ENCODE results near the gene MLXIP. TPM values are rescaled to one million over a fixed set of nuclear protein-coding genes. Genes with fewer than 3 reads are reported as not detected.
"Not testable (repeated sequence)": the region's sequence is repeated elsewhere in the genome, so short reads cannot be mapped to it uniquely, and the experiment has no call there.

Gene MLXIP
- total RNA-seq, 1 experiment from 2014 or later, result 4.0 TPM

- H3K9me3 ChIP-seq, result no peaks in the 10 kb centered on the region
- no peak overlapping the region for H3K4me3 ChIP-seq
- no peaks in the 10 kb centered on the region for H3K27me3 ChIP-seq
- no peak for DNase-seq
- H3K36me3 ChIP-seq, result peaks cover 4% of the 10 kb centered on the region; the same call in 1 of the 2 replicates
These were observed 21.3 kb downstream of the MLXIP start for GRCh38 chr12:122099856-122100255.

GRCh38 chr12:122100568-122100967 is 22.0 kb downstream of the MLXIP start:
- Histone ChIP-seq H3K9me3 (no peaks in the 10 kb centered on the region), H3K36me3 (peaks cover 4% of the 10 kb centered on the region; the same call in 1 of the 2 replicates), H3K4me3 (no peak overlapping the region), H3K27me3 (no peaks in the 10 kb centered on the region)
- no peak for DNase-seq

DNA sequence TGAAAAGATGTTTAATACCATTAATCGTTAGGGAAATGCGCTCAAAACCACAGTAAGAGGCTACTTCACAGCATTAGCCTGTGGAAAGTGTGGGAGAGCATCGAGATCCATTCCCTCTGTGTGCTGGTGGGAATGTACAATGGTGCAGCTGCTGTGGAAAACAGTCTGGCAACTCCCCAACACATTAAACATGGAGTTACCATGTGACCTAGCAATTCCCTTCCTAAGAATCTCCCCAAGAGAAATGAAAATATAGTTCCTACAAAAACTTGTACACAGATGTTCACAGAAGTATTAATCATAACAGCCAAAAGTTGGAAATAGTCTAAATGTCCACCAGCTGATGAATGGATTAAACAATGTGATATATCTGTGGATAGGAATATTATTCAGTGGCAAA is 23.8 kb downstream of the MLXIP start:
- no peak overlapping the region for H3K4me3 ChIP-seq
- H3K36me3 ChIP-seq, result peaks cover 4% of the 10 kb centered on the region; the same call in 1 of the 2 replicates
- no peak for DNase-seq
- H3K9me3 ChIP-seq, result no peaks in the 10 kb centered on the region
- no peaks in the 10 kb centered on the region for H3K27me3 ChIP-seq

DNA sequence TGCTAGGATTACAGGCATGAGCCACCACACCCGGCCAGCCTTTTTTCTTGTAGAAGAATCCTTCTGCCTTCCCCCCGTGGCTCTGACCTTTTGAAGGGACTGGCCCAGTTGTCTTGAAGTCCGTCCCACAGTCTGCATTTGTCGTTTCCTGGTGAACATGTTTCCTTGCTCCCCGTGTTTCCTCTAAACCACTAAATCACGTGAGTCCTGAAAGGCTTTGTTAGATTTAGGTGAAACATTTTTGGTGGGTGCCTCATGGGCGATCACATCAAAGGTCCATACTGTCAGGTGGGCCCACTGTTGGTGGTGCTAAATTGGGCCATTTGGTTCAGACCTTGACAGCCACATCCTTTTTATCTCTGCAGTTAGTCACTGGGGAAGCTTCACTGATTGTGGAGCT is 26.3 kb downstream of the MLXIP start:
- Histone ChIP-seq H3K36me3 (peaks cover 6% of the 10 kb centered on the region; the same call in 1 of the 2 replicates), H3K9me3 (no peaks in the 10 kb centered on the region), H3K27me3 (no peaks in the 10 kb centered on the region), H3K4me3 (no peak overlapping the region)
- no peak for DNase-seq

DNA sequence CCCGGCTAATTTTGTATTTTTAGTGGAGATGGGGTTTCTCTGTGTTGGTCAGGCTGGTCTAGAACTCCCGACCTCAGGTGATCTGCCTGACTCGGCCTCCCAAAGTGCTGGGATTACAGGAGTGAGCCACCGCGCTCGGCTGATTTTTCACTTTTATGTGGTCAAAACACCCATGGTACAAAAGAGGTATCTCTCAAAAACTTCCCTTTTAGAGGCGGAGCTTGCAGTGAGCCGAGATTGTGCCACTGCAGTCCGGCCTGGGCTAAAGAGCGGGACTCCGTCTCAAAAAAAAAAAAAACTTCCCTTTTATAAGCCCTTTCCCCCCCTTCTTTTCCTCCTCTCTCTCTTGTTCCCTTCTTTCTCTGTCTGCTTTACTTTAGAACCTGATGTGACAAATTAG is 26.9 kb downstream of the MLXIP start:
- H3K9me3 ChIP-seq, H3K4me3 ChIP-seq, DNase-seq, H3K36me3 ChIP-seq, H3K27me3 ChIP-seq: not testable (repeated sequence)

DNA sequence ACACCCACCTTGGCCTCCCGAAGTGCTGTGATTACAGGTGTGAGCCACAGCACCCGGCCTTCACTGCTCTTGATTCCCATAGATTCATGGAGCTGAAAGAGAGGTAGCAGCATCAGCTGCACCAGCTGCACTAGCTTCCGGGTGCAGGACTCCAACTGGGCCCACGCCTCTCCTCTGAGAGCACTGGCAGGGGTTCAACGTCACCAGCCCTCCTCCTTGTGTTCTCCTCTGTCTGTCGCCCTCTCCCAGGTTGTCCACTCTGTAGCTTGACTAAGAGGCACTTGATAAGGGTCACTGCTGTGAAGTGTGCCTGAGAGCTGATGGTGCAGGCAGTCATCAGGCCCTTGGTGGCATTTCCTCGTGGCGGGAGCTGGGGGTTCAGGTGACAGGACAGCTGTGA is 28.3 kb downstream of the MLXIP start:
- peaks cover 6% of the 10 kb centered on the region; the same call in 1 of the 2 replicates for H3K36me3 ChIP-seq
- no peaks in the 10 kb centered on the region for H3K9me3 ChIP-seq
- H3K4me3 ChIP-seq, result no peak overlapping the region
- no peak for DNase-seq
- H3K27me3 ChIP-seq, result no peaks in the 10 kb centered on the region

DNA sequence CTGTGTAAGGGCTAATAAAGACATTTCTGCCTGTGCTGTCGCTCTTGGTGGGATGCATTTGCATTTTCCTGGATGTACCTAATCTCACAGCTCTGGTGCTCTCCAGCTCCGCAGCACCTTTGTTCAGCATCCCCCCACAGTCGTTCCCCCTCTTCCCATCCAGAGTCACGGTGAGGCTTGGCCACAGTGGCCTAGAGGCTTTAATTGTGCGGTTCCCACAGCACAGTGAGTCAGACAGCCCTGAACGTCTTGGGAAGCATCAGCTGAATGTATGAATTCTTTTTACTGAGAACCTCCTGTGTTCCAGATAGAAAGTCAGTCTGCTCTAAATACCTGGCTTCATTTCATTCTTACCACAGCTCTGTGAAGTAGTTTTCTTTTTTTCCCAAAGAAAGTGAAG is 28.7 kb downstream of the MLXIP start:
- no peaks in the 10 kb centered on the region for H3K27me3 ChIP-seq
- H3K36me3 ChIP-seq, result peaks cover 6% of the 10 kb centered on the region; the same call in 1 of the 2 replicates
- DNase-seq, result no peak
- no peak overlapping the region for H3K4me3 ChIP-seq
- no peaks in the 10 kb centered on the region for H3K9me3 ChIP-seq

- DNase-seq, result no peak
- Histone ChIP-seq H3K36me3 (peaks cover 2% of the 10 kb centered on the region; the same call in 1 of the 2 replicates), H3K9me3 (no peaks in the 10 kb centered on the region), H3K27me3 (no peaks in the 10 kb centered on the region), H3K4me3 (no peak overlapping the region)
These were observed 32.6 kb downstream of the MLXIP start for GRCh38 chr12:122111089-122111641.

DNA sequence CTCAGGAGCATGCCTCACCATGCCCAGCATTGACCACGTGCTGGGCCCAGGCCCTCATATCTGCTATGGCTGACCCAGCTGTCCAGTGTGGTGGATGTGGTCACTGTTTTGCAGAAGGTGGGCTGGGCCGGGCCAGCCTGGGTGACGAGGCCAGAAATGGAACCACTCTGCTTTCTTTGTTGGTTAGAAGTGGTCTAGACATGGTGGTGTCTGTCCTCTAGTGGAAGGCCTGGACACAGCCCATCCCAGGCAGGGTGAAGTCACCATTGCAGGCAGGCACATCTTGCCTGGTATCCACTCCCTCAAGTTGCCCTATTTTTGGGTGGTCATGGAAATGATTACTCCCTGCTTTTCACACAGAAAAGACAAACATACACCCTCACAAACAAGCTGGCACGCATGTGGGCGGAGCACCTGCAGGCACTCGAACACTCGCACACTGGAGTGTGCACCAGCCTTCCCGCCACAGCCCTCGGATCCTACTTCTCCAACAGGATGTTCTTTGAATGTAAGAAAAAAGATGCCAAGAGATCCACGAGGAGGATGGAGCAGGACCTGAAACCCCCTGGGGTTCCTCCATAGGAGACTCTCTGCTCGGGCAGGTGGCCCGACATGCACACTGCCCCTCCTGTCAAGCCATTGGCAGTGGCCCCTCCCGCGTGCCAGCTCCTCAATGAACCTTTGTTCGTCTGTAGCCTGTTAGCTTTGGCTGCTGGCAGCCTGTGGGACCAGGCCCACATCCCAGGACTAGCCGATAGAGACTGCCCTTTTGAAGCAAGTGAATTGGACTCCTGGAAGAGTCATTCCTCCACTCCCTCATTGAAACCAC is 38.4 kb downstream of the MLXIP start:
- no peak for DNase-seq
- H3K4me3 ChIP-seq, result no peak overlapping the region
- H3K27me3 ChIP-seq, result no peaks in the 10 kb centered on the region
- H3K36me3 ChIP-seq, result no peaks in the 10 kb centered on the region; the same call in 1 of the 2 replicates
- H3K9me3 ChIP-seq, result no peaks in the 10 kb centered on the region

DNA sequence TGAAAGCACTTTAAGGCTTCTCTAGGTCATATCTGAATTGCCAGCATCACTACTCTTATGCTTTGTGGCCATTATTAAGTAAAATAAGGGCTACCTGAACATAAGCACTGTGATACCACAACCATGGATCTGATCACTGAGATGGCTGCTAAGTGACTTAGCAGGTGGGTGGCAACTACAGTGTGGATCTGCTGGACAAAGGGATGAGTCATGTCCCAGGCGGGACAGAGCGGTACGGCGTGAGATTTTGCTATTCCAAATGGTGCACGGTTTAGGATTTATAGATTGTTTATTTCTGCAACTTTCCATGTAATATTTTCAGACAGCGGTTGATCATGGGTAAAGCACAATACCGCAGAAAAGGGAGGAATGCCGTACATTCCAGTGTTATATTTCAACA is 39.4 kb downstream of the MLXIP start:
- Histone ChIP-seq H3K4me3 (no peak overlapping the region), H3K9me3 (no peaks in the 10 kb centered on the region), H3K27me3 (no peaks in the 10 kb centered on the region), H3K36me3 (no peaks in the 10 kb centered on the region; the same call in 1 of the 2 replicates)
- no peak for DNase-seq

GRCh38 chr12:122121341-122121740 is 42.8 kb downstream of the MLXIP start:
- not testable (repeated sequence) for H3K4me3 ChIP-seq, DNase-seq, H3K27me3 ChIP-seq, H3K36me3 ChIP-seq, H3K9me3 ChIP-seq

GRCh38 chr12:122121745-122122144 is 43.2 kb downstream of the MLXIP start:
- no peak overlapping the region for H3K4me3 ChIP-seq
- H3K36me3 ChIP-seq, result no peaks in the 10 kb centered on the region
- no peak for DNase-seq
- H3K9me3 ChIP-seq, result no peaks in the 10 kb centered on the region
- H3K27me3 ChIP-seq, result no peaks in the 10 kb centered on the region

GRCh38 chr12:122123051-122123760 is 44.6 kb downstream of the MLXIP start:
- Histone ChIP-seq H3K27me3 (no peaks in the 10 kb centered on the region), H3K9me3 (no peaks in the 10 kb centered on the region), H3K36me3 (peaks cover 5% of the 10 kb centered on the region), H3K4me3 (no peak overlapping the region)
- DNase-seq, result peak; percentile 49

DNA sequence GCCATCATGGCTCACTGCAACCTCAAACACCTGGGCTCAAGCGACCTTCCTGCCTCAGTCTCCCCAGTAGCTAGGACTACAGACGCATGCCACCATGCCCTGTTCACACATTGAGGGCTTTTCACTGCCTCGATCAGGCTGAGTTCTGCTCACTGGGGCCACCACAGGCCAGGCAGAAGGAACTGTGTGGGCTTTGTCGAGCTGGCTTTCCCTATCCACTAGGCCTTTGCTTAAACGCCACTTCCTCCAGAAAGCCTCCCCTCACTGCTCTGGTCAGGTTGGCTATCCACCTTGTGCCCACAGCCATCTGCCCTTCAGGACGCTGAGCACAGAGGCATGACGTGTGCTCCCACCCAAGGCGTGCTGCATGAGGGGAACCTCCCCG is 45.2 kb downstream of the MLXIP start:
- no peaks in the 10 kb centered on the region for H3K9me3 ChIP-seq
- no peaks in the 10 kb centered on the region for H3K27me3 ChIP-seq
- no peak overlapping the region for H3K4me3 ChIP-seq
- DNase-seq, result no peak
- H3K36me3 ChIP-seq, result peaks cover 5% of the 10 kb centered on the region

GRCh38 chr12:122124370-122124769 is 45.8 kb downstream of the MLXIP start:
- Histone ChIP-seq H3K36me3 (peaks cover 5% of the 10 kb centered on the region), H3K9me3 (no peaks in the 10 kb centered on the region), H3K27me3 (no peaks in the 10 kb centered on the region), H3K4me3 (no peak overlapping the region)
- DNase-seq, result no peak

DNA sequence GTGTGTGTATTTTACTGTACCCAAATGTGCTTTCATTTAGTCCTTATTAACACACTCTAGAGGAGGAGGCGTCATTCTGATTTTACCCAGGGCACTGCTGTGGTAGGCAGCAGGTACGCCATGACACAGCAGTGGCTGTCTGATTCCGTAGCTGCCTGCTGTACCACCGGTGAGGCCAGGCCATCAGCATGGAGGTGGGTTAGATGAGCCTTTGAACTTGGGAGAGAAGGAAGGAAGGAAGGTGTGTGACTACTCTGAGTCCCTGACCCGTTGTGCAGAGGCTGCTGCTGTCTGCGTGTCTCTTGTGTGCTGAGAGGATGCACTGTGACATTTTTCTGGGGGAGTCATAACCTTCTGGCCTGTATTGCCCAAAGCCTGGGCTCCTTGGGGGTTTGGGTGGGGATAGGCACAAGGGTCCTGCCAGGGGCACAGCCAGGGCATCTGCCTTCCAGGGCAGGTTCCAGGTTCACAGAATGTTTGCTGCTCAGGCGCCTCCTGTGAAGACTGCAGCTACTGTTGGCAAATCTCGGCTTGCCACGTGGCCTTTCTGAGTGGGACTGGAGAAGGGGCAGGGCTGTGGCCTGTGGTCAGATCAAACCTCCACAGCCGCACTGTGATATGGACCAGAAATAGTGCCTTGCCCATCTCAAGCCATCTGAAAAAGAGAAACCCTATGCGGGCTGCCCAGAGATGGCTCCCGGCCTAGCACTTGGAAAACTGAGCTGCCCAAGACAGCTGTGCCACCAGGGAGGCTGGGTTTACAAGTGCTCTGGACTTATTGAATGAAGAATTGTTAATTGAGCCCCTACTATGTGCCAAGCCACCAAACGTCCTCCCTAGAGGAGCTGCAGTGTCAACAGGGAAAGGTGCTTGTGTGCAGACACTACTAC is 47.1 kb downstream of the MLXIP start:
- Histone ChIP-seq H3K9me3 (no peaks in the 10 kb centered on the region), H3K4me3 (no peak overlapping the region), H3K27me3 (no peaks in the 10 kb centered on the region), H3K36me3 (peaks cover 6% of the 10 kb centered on the region)
- DNase-seq, result no peak

- H3K9me3 ChIP-seq, result no peaks in the 10 kb centered on the region
- no peaks in the 10 kb centered on the region for H3K27me3 ChIP-seq
- no peak for DNase-seq
- H3K36me3 ChIP-seq, result peaks cover 8% of the 10 kb centered on the region
- no peak overlapping the region for H3K4me3 ChIP-seq
These were observed 47.7 kb downstream of the MLXIP start for GRCh38 chr12:122126342-122126635.
